Mesenchymal stem cell (in vitro differentiated cells and primary cell): ENCODE measurements around the gene CX3CL1.

Source experiments
- DNase-seq: peaks from one replicate; pipeline ENCODE4 v3.0.0-alpha.2; 2013
- H2AFZ ChIP-seq: one replicate; pipeline ENCODE4 v1.6.1; 2013; ENCODE audit warnings: low read depth, mild to moderate bottlenecking, control low read depth, inconsistent platforms, low read length, moderate library complexity
- H2AK5ac ChIP-seq: 2 replicates; pipeline ENCODE4 v1.6.1; 2013; ENCODE audit warnings: low read length, moderate library complexity, mild to moderate bottlenecking, inconsistent platforms; ENCODE audit not compliant: severe bottlenecking
- H2BK120ac ChIP-seq: one replicate; pipeline ENCODE4 v1.6.1; 2013; ENCODE audit warnings: low read depth, mild to moderate bottlenecking, inconsistent platforms, low read length, moderate library complexity
- H2BK12ac ChIP-seq, 2 experiments: one replicate each; pipeline ENCODE4 v1.6.1; 2013; ENCODE audit warnings: inconsistent platforms in 2 of 2, low read length in 2 of 2, mild to moderate bottlenecking in 2 of 2, moderate library complexity in 2 of 2, control low read depth in 1 of 2
- H2BK15ac ChIP-seq: one replicate; pipeline ENCODE4 v1.6.1; 2013; ENCODE audit warnings: mild to moderate bottlenecking, low read depth, inconsistent platforms; ENCODE audit not compliant: poor library complexity, severe bottlenecking
- H2BK5ac ChIP-seq: 2 replicates; pipeline ENCODE4 v1.6.1; 2013; ENCODE audit warnings: low read depth, mild to moderate bottlenecking, low read length, control low read depth, inconsistent platforms; ENCODE audit not compliant: poor library complexity, severe bottlenecking
- H3K14ac ChIP-seq, 2 experiments: one replicate each; pipeline ENCODE4 v1.6.1; 2013; ENCODE audit warnings: inconsistent platforms in 2 of 2, low read length in 2 of 2, control low read depth in 1 of 2, mild to moderate bottlenecking in 1 of 2, moderate library complexity in 1 of 2
- H3K18ac ChIP-seq, 2 experiments: one replicate each; pipeline ENCODE4 v1.6.1; 2013; ENCODE audit warnings: inconsistent platforms in 2 of 2, low read length in 2 of 2, control low read depth in 1 of 2, low read depth in 1 of 2, mild to moderate bottlenecking in 1 of 2
- H3K23ac ChIP-seq, 2 experiments: one replicate each; pipeline ENCODE4 v1.6.1; 2013; ENCODE audit warnings: inconsistent platforms in 2 of 2, low read length in 2 of 2, mild to moderate bottlenecking in 2 of 2, moderate library complexity in 2 of 2, control low read depth in 1 of 2
- H3K27ac ChIP-seq: 2 replicates; pipeline ENCODE4 v1.5.1; 2013; ENCODE audit warnings: mild to moderate bottlenecking, moderate library complexity, low read length, control low read depth, inconsistent platforms; ENCODE audit not compliant: poor library complexity, severe bottlenecking
- H3K27me3 ChIP-seq, 2 experiments: 2 replicates each; pipeline versions ENCODE4 v1.6.1 to v1.7.0; 2013; ENCODE audit warnings: low read length in 2 of 2, mild to moderate bottlenecking in 2 of 2, moderate library complexity in 2 of 2, control low read depth in 1 of 2, inconsistent platforms in 1 of 2; ENCODE audit not compliant: control insufficient read depth in 1 of 2, insufficient read depth in 1 of 2
- H3K36me3 ChIP-seq, 2 experiments: 2 replicates each; pipeline versions ENCODE4 v1.6.1 to v1.7.0; 2013; ENCODE audit warnings: low read length in 2 of 2, control low read depth in 1 of 2, inconsistent platforms in 1 of 2, low read depth in 1 of 2, mild to moderate bottlenecking in 1 of 2; ENCODE audit not compliant: insufficient read depth in 2 of 2, control insufficient read depth in 1 of 2
- H3K4ac ChIP-seq, 2 experiments: one replicate each; pipeline ENCODE4 v1.6.1; 2013; ENCODE audit warnings: inconsistent platforms in 2 of 2, low read length in 2 of 2, mild to moderate bottlenecking in 2 of 2, moderate library complexity in 2 of 2, control low read depth in 1 of 2, low read depth in 1 of 2
- H3K4me1 ChIP-seq: 2 replicates; pipeline ENCODE4 v1.6.1; 2013; ENCODE audit warnings: low read depth, low read length, control low read depth; ENCODE audit not compliant: control insufficient read depth, insufficient read depth
- H3K4me2 ChIP-seq: 2 replicates; pipeline ENCODE4 v1.6.1; 2013; ENCODE audit warnings: low read length, mild to moderate bottlenecking, inconsistent platforms; ENCODE audit not compliant: poor library complexity, severe bottlenecking
- H3K4me3 ChIP-seq, 2 experiments: 2 replicates each; pipeline versions ENCODE4 v1.5.1 to v1.7.0; 2013; ENCODE audit warnings: low read length in 2 of 2, mild to moderate bottlenecking in 2 of 2, control low read depth in 1 of 2, low read depth in 1 of 2; ENCODE audit not compliant: insufficient read depth in 1 of 2
- H3K79me1 ChIP-seq: replicated peaks from 2 replicates; pipeline ENCODE4 v1.6.1; 2013; ENCODE audit warnings: mild to moderate bottlenecking, control low read depth, low read length, inconsistent platforms; ENCODE audit not compliant: poor library complexity, severe bottlenecking
- H3K9ac ChIP-seq: 2 replicates; pipeline ENCODE4 v1.7.0; 2013; ENCODE audit warnings: mild to moderate bottlenecking, low read length, moderate library complexity
- H3K9me3 ChIP-seq: 2 replicates; pipeline ENCODE4 v1.7.0; 2013; ENCODE audit warnings: mild to moderate bottlenecking, low read length; ENCODE audit not compliant: control insufficient read depth
- H4K8ac ChIP-seq: one replicate; pipeline ENCODE4 v1.6.1; 2013; ENCODE audit warnings: inconsistent platforms, mild to moderate bottlenecking, low read length, moderate library complexity
- H4K91ac ChIP-seq: one replicate; pipeline ENCODE4 v1.6.1; 2013; ENCODE audit warnings: mild to moderate bottlenecking, low read length, inconsistent platforms
- WGBS: methylation state at CpG from one replicate; pipeline ENCODE4 v1.1.7; 2013; ENCODE audit warnings: mixed read lengths; 5-methylcytosine and 5-hydroxymethylcytosine counted together

CX3CL1 gene

DNA sequence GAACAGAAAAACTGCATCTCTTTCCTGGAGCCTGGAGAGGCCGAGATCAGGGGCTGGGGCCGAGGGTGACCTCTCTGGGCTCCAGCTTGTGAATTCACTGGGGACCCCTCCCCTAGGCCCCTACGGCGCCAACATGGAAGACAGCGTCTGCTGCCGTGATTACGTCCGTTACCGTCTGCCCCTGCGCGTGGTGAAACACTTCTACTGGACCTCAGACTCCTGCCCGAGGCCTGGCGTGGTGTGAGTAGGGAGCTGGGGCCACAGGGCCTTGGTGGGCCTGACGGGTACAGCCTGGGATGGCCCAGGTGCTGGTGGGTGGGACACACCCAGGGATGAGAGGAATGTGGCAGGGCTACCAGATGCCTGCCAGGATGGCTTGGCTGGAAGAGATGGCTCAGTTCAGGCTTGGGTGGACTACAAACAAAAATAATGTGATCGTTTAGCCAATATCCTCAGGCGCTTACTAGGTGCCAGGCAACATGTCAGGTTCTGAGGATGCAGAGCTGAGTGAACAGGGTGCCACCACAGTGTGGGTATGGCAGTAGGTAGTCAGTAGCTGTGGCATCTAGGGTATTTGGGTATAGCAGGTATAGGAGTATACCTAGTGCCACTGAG lies 11.9 kb upstream of the CX3CL1 start:
- no peak overlapping the region for H2BK120ac ChIP-seq
- H3K4me3 ChIP-seq, result no peak overlapping the region
- H3K14ac ChIP-seq, result no peak overlapping the region

DNA sequence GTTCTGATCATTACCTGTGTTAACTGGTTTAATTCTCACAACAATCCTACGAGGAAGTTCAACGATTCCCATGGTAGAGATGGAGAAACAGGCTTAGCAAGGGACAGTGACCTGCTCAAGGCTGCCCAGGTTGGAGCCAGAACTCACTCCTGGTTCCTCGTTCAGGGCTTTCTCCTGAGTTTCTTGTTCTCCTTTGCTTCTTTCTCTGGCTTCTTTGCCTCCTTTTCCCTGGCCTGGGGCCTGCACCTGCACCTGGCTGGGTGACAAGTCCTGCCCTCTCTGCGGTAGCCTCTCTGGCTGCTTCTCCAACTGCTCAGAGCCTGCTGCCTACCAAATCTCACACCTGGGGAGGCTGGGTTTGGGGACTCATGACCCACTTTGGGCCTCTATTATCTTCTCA lies 10.9 kb upstream of the CX3CL1 start:
- no peak overlapping the region for H4K8ac ChIP-seq
- peaks cover 27 to 38% of the 10 kb centered on the region in 2 experiments for H3K27me3 ChIP-seq
- H3K4ac ChIP-seq, result no peak overlapping the region
- DNase-seq, result no peak
- H2BK12ac ChIP-seq, result no peak overlapping the region
- no peak overlapping the region for H2AK5ac ChIP-seq
- H2BK5ac ChIP-seq, result no peak overlapping the region
- H2BK15ac ChIP-seq, result no peak overlapping the region
- no peak overlapping the region for H3K27ac ChIP-seq
- H3K18ac ChIP-seq, result no peak overlapping the region
- H3K14ac ChIP-seq, result no peak overlapping the region
- H3K4me3 ChIP-seq, result no peak overlapping the region
- no peaks in the 10 kb centered on the region for H3K4me1 ChIP-seq
- 73% methylated on average over 4 of the region's 4 CpGs for WGBS
- no peak overlapping the region for H2AFZ ChIP-seq
- no peak overlapping the region for H3K4me2 ChIP-seq
- no peaks in the 10 kb centered on the region for H3K9me3 ChIP-seq
- H3K36me3 ChIP-seq, result no peaks in the 10 kb centered on the region
- H3K9ac ChIP-seq, result no peak overlapping the region
- no peak overlapping the region for H3K23ac ChIP-seq
- no peak overlapping the region for H4K91ac ChIP-seq
- no peaks in the 10 kb centered on the region for H3K79me1 ChIP-seq
- no peak overlapping the region for H2BK120ac ChIP-seq

More for the DNA sequence above, 11.9 kb upstream of the CX3CL1 start:
- H3K4me1 ChIP-seq, result no peaks in the 10 kb centered on the region
- no peaks in the 10 kb centered on the region for H3K9me3 ChIP-seq
- no peak overlapping the region for H3K27ac ChIP-seq
- WGBS, result 94% methylated on average over 16 of the region's 16 CpGs
- H3K23ac ChIP-seq, result no peak overlapping the region
- no peak overlapping the region for H2AK5ac ChIP-seq
- H2BK15ac ChIP-seq, result no peak overlapping the region
- H3K9ac ChIP-seq, result no peak overlapping the region
- H2BK12ac ChIP-seq, result no peak overlapping the region
- no peak overlapping the region for H3K4ac ChIP-seq
- no peak overlapping the region for H3K18ac ChIP-seq
- H2BK5ac ChIP-seq, result no peak overlapping the region
- H2AFZ ChIP-seq, result no peak overlapping the region
- H3K27me3 ChIP-seq, result peaks cover 18 to 37% of the 10 kb centered on the region in 2 experiments
- no peak overlapping the region for H4K8ac ChIP-seq
- no peak overlapping the region for H4K91ac ChIP-seq
- no peak for DNase-seq
- no peak overlapping the region for H3K4me2 ChIP-seq
- no peaks in the 10 kb centered on the region for H3K36me3 ChIP-seq
- H3K79me1 ChIP-seq, result no peaks in the 10 kb centered on the region

DNA sequence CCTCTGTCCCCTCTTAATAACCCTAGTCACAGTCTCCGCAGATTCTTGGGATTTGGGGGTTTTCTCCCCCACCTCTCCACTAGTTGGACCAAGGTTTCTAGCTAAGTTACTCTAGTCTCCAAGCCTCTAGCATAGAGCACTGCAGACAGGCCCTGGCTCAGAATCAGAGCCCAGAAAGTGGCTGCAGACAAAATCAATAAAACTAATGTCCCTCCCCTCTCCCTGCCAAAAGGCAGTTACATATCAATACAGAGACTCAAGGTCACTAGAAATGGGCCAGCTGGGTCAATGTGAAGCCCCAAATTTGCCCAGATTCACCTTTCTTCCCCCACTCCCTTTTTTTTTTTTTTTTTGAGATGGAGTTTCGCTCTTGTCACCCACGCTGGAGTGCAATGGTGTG lies 8.1 kb upstream of the CX3CL1 start:
- no peak overlapping the region for H2BK12ac ChIP-seq
- H2BK15ac ChIP-seq, result no peak overlapping the region
- H3K27ac ChIP-seq, result no peak overlapping the region
- H4K8ac ChIP-seq, result no peak overlapping the region
- H3K14ac ChIP-seq, result no peak overlapping the region
- peaks cover 27 to 41% of the 10 kb centered on the region in 2 experiments for H3K27me3 ChIP-seq
- no peak overlapping the region for H3K18ac ChIP-seq
- H3K4me3 ChIP-seq, result no peak overlapping the region
- H2AFZ ChIP-seq, result no peak overlapping the region
- no peaks in the 10 kb centered on the region for H3K9me3 ChIP-seq
- no peak overlapping the region for H4K91ac ChIP-seq
- DNase-seq, result no peak
- H3K4ac ChIP-seq, result no peak overlapping the region
- H3K79me1 ChIP-seq, result no peaks in the 10 kb centered on the region
- no peak overlapping the region for H2BK120ac ChIP-seq
- H3K23ac ChIP-seq, result no peak overlapping the region
- no peak overlapping the region for H3K4me2 ChIP-seq
- 98% methylated on average over 3 of the region's 3 CpGs for WGBS
- H3K9ac ChIP-seq, result no peak overlapping the region
- H3K36me3 ChIP-seq, result no peaks in the 10 kb centered on the region
- no peak overlapping the region for H2AK5ac ChIP-seq
- H3K4me1 ChIP-seq, result no peaks in the 10 kb centered on the region
- H2BK5ac ChIP-seq, result no peak overlapping the region

DNA sequence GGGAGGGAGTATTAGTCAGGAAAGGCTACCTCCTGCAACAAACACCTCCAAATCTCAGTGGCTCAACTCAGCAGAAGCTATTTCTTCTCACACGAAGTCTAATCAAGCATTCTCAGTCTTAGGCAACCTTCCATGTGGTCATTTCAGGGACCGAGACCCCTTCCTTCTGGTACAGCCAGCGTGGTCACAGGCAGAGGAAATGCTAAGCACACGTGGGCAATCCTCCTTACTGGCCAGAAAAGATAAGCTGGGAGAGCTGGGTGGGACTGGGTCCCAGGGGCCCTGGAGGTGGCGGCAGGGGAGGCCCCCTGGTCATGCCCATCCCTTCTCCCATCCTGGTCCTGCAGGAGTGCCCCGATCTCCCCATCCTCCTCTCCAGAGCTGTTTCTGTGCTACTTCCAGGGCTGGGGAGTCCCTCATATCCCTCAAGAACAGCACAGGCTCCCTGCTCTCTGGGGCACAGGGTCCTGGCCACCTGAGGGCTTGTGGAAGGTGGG lies 5.7 kb upstream of the CX3CL1 start:
- no peak for DNase-seq
- Histone ChIP-seq H2AK5ac (no peak overlapping the region), H3K27ac (no peak overlapping the region), H2BK120ac (no peak overlapping the region), H2BK5ac (no peak overlapping the region), H3K18ac (no peak overlapping the region), H3K4me2 (no peak overlapping the region), H3K27me3 (peaks cover 27 to 45% of the 10 kb centered on the region in 2 experiments), H3K4ac (no peak overlapping the region), H3K4me3 (no peak overlapping the region), H2BK15ac (no peak overlapping the region), H4K91ac (no peak overlapping the region), H3K4me1 (peaks cover 1% of the 10 kb centered on the region), H3K36me3 (no peaks in the 10 kb centered on the region), H3K14ac (no peak overlapping the region), H3K9ac (no peak overlapping the region), H4K8ac (no peak overlapping the region), H3K23ac (no peak overlapping the region), H3K79me1 (no peaks in the 10 kb centered on the region), H2AFZ (no peak overlapping the region), H3K9me3 (no peaks in the 10 kb centered on the region), H2BK12ac (no peak overlapping the region)
- WGBS, result 78% methylated on average over 6 of the region's 6 CpGs
